Measurements from ENCODE around the gene VEGFD. TPM values are rescaled to one million over a fixed set of nuclear protein-coding genes. Genes with fewer than 3 reads are reported as not detected.

Gene VEGFD
- polyA plus RNA-seq, 1 donor (not counting 4 experiments of a cell fraction or from before 2014, with no cell fraction given), result 0.14 TPM

GRCh38 chrX:15298780-15299179 lies 85.4 kb downstream of the VEGFD start:
- H3K36me3 ChIP-seq (ENCODE audit: control insufficient read depth in 2 of 2, extremely low read depth in 1 of 2, insufficient read depth in 2 of 2, low read length in 2 of 2), result no peaks in the 10 kb centered on the region
- no peak overlapping the region for H2AFZ ChIP-seq (ENCODE audit: control insufficient read depth, low read length)
- no peak overlapping the region for H3K4me2 ChIP-seq (ENCODE audit: control insufficient read depth, extremely low read depth, insufficient read depth, low read depth, low read length)
- FAIRE-seq (no peak), DNase-seq (ENCODE audit: low read depth, low spot score) (no peak)
- no peaks in the 10 kb centered on the region for H3K9me3 ChIP-seq (ENCODE audit: control insufficient read depth, low read depth, low read length)
- H3K9ac ChIP-seq (ENCODE audit: control insufficient read depth, extremely low read depth, insufficient read depth, low read length), result no peak overlapping the region
- H3K27ac ChIP-seq (ENCODE audit: control insufficient read depth, insufficient read depth, low read length), result no peak overlapping the region
- H3K4me1 ChIP-seq (ENCODE audit: control insufficient read depth, extremely low read depth, insufficient read depth, low read length), result no peaks in the 10 kb centered on the region
- H3K4me3 ChIP-seq (ENCODE audit: control insufficient read depth in 2 of 3, extremely low read depth in 1 of 3, insufficient read depth in 2 of 3, low read depth in 1 of 3, low read length in 3 of 3), result no peak overlapping the region
- H4K20me1 ChIP-seq (ENCODE audit: control insufficient read depth, extremely low read depth, insufficient read depth, low read length), result no peaks in the 10 kb centered on the region
- no peak for TF ChIP-seq CTCF (optimal IDR thresholded peaks at IDR 0.05 in 1 of 3, IDR thresholded peaks at IDR 0.05 in 1 of 3, conservative IDR thresholded peaks at IDR 0.05 in 1 of 3; ENCODE audit: extremely low read depth in 1 of 3, insufficient read depth in 2 of 3, low read length in 3 of 3)
- no peak for TF ChIP-seq EZH2 (IDR thresholded peaks at IDR 0.05; ENCODE audit: low read length)
- H3K27me3 ChIP-seq (ENCODE audit: control insufficient read depth, extremely low read depth, insufficient read depth, low read length), result no peaks in the 10 kb centered on the region
- H3K9me1 ChIP-seq (ENCODE audit: control insufficient read depth, extremely low read depth, insufficient read depth, low read length), result no peaks in the 10 kb centered on the region
- dilution Hi-C loops (cut with MboI; ENCODE audit: extremely low pct_ligation_motif_present, low sequenced_read_pairs), result no loop called here
- H3K79me2 ChIP-seq (ENCODE audit: control insufficient read depth, insufficient read depth, low read length), result no peaks in the 10 kb centered on the region

- Histone ChIP-seq H3K4me2 (ENCODE audit: control insufficient read depth, extremely low read depth, insufficient read depth, low read depth, low read length) (no peak overlapping the region), H3K9me1 (ENCODE audit: control insufficient read depth, extremely low read depth, insufficient read depth, low read length) (no peaks in the 10 kb centered on the region), H3K4me1 (ENCODE audit: control insufficient read depth, extremely low read depth, insufficient read depth, low read length) (no peaks in the 10 kb centered on the region), H4K20me1 (ENCODE audit: control insufficient read depth, extremely low read depth, insufficient read depth, low read length) (no peaks in the 10 kb centered on the region), H3K9ac (ENCODE audit: control insufficient read depth, extremely low read depth, insufficient read depth, low read length) (no peak overlapping the region), H3K9me3 (ENCODE audit: control insufficient read depth, low read depth, low read length) (no peaks in the 10 kb centered on the region), H3K4me3 (ENCODE audit: control insufficient read depth in 2 of 3, extremely low read depth in 1 of 3, insufficient read depth in 2 of 3, low read depth in 1 of 3, low read length in 3 of 3) (no peak overlapping the region), H3K27ac (ENCODE audit: control insufficient read depth, insufficient read depth, low read length) (no peak overlapping the region), H2AFZ (ENCODE audit: control insufficient read depth, low read length) (no peak overlapping the region), H3K36me3 (ENCODE audit: control insufficient read depth in 2 of 2, extremely low read depth in 1 of 2, insufficient read depth in 2 of 2, low read length in 2 of 2) (no peaks in the 10 kb centered on the region), H3K27me3 (ENCODE audit: control insufficient read depth, extremely low read depth, insufficient read depth, low read length) (no peaks in the 10 kb centered on the region), H3K79me2 (ENCODE audit: control insufficient read depth, insufficient read depth, low read length) (no peaks in the 10 kb centered on the region)
- no peak for DNase-seq (ENCODE audit: low read depth, low spot score)
- FAIRE-seq, result no peak
- dilution Hi-C loops (cut with MboI; ENCODE audit: extremely low pct_ligation_motif_present, low sequenced_read_pairs), result no loop called here
- TF ChIP-seq CTCF (optimal IDR thresholded peaks at IDR 0.05 in 1 of 3, IDR thresholded peaks at IDR 0.05 in 1 of 3, conservative IDR thresholded peaks at IDR 0.05 in 1 of 3; ENCODE audit: extremely low read depth in 1 of 3, insufficient read depth in 2 of 3, low read length in 3 of 3) (no peak), EZH2 (IDR thresholded peaks at IDR 0.05; ENCODE audit: low read length) (no peak)
Observed at GRCh38 chrX:15298201-15298600, 86.0 kb downstream of the VEGFD start.

Other genes starting within 250 kb of the VEGFD start
- gene ASB9, start 114.3 kb downstream of the VEGFD start, polyA plus RNA-seq, result 0.66 to 1.00 TPM (median 0.99 TPM) in 3 replicates
- not detected in 3 replicates for gene ASB11, start 68.8 kb downstream of the VEGFD start, polyA plus RNA-seq
- 7.1 to 17.0 TPM (median 12.6 TPM) in 3 replicates for gene PIGA, start 48.9 kb downstream of the VEGFD start, polyA plus RNA-seq
- gene PIR, start 108.9 kb upstream of the VEGFD start, polyA plus RNA-seq, result 17.5 to 23.2 TPM (median 20.2 TPM) in 3 replicates
- 0.04 to 0.09 TPM (median 0.06 TPM) in 3 replicates for gene BMX, start 116.4 kb upstream of the VEGFD start, polyA plus RNA-seq
- gene ACE2, start 216.5 kb upstream of the VEGFD start, polyA plus RNA-seq, result 0.34 to 0.99 TPM (median 0.51 TPM) in 3 replicates

All from keratinocyte (primary cell).